Measurements from ENCODE around the gene KRT83. TPM values are rescaled to one million over a fixed set of nuclear protein-coding genes. Genes with fewer than 3 reads are reported as not detected.

The KRT83 gene
- polyA plus RNA-seq (2012; ENCODE audit: missing spikeins) = not detected

DNA sequence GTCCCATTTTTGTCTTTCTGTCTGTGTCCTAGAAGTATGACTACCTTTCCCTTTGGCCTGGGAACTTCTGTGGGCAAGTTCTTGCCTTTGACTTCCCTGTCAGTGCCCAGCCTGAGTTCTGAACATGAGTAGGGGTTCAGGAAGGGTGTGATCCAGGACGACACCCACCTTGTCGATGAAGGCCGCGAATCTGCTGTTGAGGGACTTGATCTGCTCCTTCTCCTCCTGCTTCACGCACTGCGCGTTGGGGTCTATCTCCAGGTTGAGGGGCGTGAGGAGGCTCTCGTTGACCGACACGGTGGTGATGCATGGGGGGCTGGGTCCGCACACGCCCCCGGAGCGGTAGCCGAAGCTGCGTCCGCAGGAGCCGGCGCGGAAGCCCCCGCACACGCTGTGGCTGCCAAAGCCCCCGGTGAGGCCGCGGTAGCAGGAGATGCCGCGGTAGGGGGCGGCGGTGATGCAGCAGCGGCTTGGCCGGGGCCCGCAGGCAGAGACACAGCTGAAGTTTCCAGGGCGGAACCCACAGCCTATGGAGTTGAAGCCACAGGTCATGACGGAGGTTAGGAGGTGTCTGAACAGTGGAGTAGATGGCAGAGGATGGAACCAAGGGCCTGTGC lies at the start of gene KRT83:
Gene KRT83, minus strand, starts transcription at position 615 of the 617 bp plus-strand sequence. Its CDS starts 63 bp downstream, at position 552.
- TF ChIP-seq POLR2AphosphoS5 (IDR thresholded peaks at IDR 0.05; ENCODE audit: low read depth, low read length) = no peak
- no peak for TF ChIP-seq POLR2A (IDR thresholded peaks at IDR 0.05; ENCODE audit: low read depth, low read length)
- TF ChIP-seq TAF1 (IDR thresholded peaks at IDR 0.05; ENCODE audit: borderline replicate concordance, low read depth, low read length) = no peak
- DNase-seq (ENCODE audit: insufficient read length) (no peak), FAIRE-seq (no peak)

DNA sequence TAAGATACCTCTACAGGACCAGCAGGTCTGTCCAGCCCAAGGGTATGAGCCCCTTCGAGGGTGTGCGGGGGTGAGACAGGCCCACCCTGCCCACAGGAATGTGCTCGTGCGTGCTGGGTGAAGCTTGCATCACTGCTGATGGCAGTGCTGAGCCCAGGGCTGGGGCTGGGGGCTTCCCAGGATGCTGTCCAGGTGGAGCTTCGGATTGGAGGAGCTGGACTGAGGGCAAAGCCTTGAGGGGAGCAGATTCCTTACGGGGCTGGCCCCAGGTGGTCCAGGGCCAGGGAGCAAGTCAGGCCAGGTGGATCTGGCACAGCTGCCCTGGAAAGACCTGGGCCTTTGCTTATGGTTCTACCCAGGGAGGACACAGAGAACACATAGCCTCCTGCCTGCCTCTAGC lies 48.6 kb upstream of the KRT83 start:
- no peak for FAIRE-seq
- TF ChIP-seq POLR2A (IDR thresholded peaks at IDR 0.05; ENCODE audit: low read depth, low read length) (no peak), POLR2AphosphoS5 (IDR thresholded peaks at IDR 0.05; ENCODE audit: low read depth, low read length) (no peak), TAF1 (IDR thresholded peaks at IDR 0.05; ENCODE audit: borderline replicate concordance, low read depth, low read length) (no peak)
- DNase-seq (ENCODE audit: insufficient read length) = no peak

DNA sequence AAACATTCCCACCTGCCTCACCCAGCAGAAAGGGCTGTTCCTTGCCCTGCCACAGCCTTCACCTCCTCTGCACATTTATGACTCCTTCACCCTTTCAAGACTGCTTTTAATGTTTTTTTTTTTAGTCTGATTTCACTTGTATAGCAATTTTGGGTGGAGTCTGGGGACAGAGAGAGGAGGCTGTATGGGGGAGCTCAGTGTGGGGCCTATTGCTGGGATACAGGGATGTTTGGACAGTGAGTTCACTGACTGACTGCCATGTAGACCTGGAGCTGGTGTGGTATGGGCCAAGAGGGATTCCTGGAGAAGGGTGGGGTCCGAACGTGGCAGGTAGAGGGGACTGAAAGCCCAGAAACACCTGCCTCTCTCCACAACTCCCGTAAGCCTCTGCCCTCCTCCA lies 48.0 kb upstream of the KRT83 start:
- DNase-seq (ENCODE audit: insufficient read length) (no peak), FAIRE-seq (no peak)
- TF ChIP-seq POLR2A (IDR thresholded peaks at IDR 0.05; ENCODE audit: low read depth, low read length) (no peak), POLR2AphosphoS5 (IDR thresholded peaks at IDR 0.05; ENCODE audit: low read depth, low read length) (no peak), TAF1 (IDR thresholded peaks at IDR 0.05; ENCODE audit: borderline replicate concordance, low read depth, low read length) (no peak)

DNA sequence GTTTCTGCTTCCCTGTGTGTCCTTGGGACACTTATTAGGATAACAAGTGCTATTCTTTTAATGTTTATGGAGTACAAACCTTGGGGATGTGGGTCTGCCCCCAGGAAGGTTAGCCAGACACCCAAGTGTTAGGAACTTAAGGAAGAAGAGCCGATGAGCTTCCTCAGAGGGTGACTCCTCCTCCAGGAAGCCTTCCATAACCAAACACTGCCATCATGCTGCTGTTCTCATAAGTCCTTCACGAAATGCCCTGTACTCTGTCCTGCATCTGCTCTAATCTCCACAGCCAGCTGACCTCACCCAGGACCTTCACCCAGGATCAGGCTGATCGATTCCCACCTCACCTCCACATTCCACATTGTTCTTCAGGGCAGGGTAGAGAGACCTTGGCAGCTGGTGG lies 47.3 kb upstream of the KRT83 start:
- no peak for FAIRE-seq
- DNase-seq (ENCODE audit: insufficient read length) = no peak
- no peak for TF ChIP-seq TAF1 (IDR thresholded peaks at IDR 0.05; ENCODE audit: borderline replicate concordance, low read depth, low read length)
- TF ChIP-seq POLR2A (IDR thresholded peaks at IDR 0.05; ENCODE audit: low read depth, low read length) = no peak
- TF ChIP-seq POLR2AphosphoS5 (IDR thresholded peaks at IDR 0.05; ENCODE audit: low read depth, low read length) = no peak

DNA sequence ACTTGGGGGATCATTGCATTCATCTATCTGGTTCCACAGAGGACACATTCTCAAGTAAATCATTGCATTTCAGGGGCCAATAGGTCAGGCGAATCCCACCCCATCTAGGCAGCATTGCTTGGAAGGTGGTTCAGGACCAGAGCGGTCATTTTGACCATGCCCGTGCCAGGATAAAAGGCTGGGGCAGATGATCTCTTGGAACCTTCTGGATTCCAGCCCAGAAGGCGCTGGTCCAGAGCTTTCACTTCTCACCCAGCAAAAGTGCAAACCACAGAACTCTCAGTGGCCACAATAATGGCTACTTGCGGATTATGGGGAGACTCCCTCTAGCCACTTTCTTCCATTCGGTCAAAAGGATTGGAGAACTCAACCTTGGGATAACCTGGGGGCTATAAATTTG lies 46.7 kb upstream of the KRT83 start:
- TF ChIP-seq POLR2AphosphoS5 (IDR thresholded peaks at IDR 0.05; ENCODE audit: low read depth, low read length) (no peak), POLR2A (IDR thresholded peaks at IDR 0.05; ENCODE audit: low read depth, low read length) (no peak), TAF1 (IDR thresholded peaks at IDR 0.05; ENCODE audit: borderline replicate concordance, low read depth, low read length) (no peak)
- FAIRE-seq = no peak
- no peak for DNase-seq (ENCODE audit: insufficient read length)

DNA sequence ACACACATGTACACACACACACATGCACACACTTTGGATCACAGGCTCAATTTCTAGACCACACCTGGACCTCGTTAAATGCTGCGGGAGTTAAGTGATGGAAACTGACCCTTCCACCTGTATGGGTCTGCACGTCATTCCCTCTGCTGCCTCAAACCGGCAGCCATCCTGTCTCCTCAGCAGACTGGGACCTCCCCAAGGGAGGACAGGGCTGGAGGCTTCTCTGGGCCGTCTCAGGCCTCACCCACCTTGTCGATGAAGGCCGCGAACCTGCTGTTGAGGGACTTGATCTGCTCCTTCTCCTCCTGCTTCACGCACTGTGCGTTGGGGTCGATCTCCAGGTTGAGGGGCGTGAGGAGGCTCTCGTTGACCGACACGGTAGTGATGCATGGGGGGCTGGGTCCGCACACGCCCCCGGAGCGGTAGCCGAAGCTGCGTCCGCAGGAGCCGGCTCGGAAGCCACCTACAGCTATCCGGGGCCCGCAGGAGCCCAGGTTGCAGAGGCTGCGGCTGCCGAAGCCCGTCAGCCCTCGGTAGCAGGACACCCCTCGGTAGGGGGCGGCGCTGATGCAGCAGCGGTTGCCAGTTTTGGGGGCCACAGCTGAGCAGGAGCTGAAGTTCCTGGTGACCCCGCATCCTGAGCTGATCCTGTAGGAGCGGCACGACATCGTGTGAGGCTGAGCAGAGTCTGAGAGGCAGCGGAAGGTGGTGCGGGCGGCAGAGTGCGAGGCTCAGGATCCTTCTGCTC lies 45.7 kb upstream of the KRT83 start, which contains the start of gene KRT85:
Gene KRT85, minus strand, starts transcription at position 744 of the 748 bp plus-strand sequence. Its CDS starts 76 bp downstream, at position 668.
- FAIRE-seq (no peak), DNase-seq (ENCODE audit: insufficient read length) (no peak)
- no peak for TF ChIP-seq TAF1 (IDR thresholded peaks at IDR 0.05; ENCODE audit: borderline replicate concordance, low read depth, low read length)

DNA sequence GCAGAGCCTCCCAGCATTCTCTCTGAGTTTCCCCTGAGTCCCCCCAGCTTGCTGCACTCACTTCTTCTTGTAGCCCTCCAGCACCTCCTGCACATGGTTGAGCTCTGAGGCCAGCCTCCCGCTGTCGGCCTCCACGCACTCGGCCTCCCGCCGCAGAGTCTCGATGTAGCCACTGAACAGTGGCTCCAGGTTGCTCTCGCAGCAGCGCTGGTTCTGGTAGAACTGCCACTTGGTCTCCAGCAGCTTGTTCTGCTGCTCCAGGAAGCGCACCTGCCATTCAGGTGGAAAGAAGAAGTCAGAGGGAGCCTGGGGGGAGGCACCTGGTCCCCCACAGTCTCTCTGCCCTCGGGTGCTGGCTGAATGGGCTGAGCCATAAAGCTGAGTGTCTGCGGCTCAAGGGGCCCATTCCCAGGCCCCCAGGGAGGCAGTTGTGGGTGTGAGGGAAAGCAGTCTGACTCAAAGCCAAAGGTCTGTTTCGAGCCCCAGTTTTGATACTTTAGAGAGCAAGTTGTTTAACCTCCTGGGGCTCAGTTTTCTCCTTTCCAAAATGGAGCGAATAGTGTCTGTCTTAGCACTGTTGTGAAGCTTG lies 43.8 kb upstream of the KRT83 start:
- DNase-seq (ENCODE audit: insufficient read length) = no peak
- TF ChIP-seq POLR2AphosphoS5 (IDR thresholded peaks at IDR 0.05; ENCODE audit: low read depth, low read length) (no peak), POLR2A (IDR thresholded peaks at IDR 0.05; ENCODE audit: low read depth, low read length) (no peak), TAF1 (IDR thresholded peaks at IDR 0.05; ENCODE audit: borderline replicate concordance, low read depth, low read length) (no peak)
- no peak for FAIRE-seq

DNA sequence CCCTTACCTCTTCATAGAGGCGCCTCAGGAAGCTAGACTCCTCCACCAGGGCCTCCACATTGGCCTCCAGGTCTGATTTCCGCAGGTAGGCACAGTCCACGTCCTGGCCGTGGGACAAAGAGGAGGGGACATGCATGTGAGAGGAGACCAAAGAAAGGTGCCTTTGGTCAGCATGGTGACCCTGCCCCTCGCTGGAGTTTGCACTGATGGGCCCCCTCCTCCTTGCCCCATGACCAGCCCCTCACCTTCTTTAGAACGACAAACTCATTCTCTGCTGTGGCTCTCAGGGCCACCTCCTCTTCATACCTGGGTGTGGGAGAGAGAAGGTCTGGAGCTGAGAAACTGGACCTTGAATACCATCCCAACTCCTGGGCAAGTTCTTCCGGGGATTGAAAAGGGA lies 42.9 kb upstream of the KRT83 start:
- TF ChIP-seq POLR2A (IDR thresholded peaks at IDR 0.05; ENCODE audit: low read depth, low read length) = no peak
- TF ChIP-seq TAF1 (IDR thresholded peaks at IDR 0.05; ENCODE audit: borderline replicate concordance, low read depth, low read length) = no peak
- no peak for TF ChIP-seq POLR2AphosphoS5 (IDR thresholded peaks at IDR 0.05; ENCODE audit: low read depth, low read length)
- DNase-seq (ENCODE audit: insufficient read length) (no peak), FAIRE-seq (no peak)

DNA sequence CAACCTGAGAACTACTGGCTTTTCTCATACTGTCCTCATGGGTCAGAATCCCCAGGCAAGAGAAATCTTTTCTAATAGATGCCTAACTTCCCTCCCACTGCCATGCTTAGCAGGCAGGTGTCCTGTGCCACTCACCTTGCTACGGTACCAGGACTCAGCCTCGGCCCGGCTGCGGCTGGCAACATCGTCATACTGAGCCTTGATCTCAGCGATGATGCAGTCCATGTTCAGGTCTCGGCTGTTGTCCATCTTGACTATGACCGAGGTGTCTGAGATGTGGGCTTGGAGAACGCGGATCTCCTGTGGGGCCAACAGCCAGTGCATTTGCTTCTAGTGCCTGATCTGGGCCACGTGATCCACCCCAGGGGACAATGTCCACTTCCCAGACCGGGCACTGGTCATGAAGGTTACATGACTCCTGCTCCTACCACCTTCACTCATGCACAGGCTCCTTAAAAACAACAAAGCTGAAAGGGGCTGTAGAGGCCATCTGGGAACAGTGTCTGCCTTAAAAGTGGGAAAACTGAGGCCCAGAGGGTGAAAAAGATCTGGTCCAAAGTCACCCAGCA lies 42.0 kb upstream of the KRT83 start:
- no peak for FAIRE-seq
- no peak for DNase-seq (ENCODE audit: insufficient read length)
- TF ChIP-seq TAF1 (IDR thresholded peaks at IDR 0.05; ENCODE audit: borderline replicate concordance, low read depth, low read length) = no peak
- TF ChIP-seq POLR2A (IDR thresholded peaks at IDR 0.05; ENCODE audit: low read depth, low read length) = no peak
- no peak for TF ChIP-seq POLR2AphosphoS5 (IDR thresholded peaks at IDR 0.05; ENCODE audit: low read depth, low read length)

DNA sequence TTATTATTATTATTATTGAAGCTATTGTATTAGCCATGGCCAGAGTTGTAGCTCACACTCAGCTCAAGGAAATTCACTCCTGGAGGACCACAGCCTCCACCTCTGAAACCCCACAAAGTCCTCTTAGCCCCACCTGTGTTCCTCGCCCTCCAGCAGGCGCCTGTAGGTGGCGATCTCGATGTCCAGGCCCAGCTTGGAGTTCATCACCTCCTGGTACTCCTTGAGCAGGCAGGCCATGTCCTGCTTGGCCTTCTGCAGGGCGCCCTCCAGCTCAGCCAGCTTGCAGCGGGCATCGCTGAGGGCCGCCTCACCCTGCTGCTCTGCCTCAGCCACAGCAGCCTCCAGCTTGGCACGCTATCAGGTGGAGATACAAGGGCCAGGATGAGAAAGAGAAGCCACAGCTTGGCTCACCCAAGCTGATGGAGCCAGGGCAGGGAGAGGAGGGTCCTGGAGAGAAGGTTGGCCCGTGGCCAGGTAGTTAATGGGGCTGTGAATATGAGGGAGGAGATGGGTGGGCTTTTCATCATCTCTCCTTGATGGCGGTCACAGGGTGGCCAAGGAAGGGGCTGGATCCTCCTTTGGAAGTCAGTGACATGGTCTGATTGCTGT lies 41.0 kb upstream of the KRT83 start:
- no peak for DNase-seq (ENCODE audit: insufficient read length)
- FAIRE-seq = no peak

DNA sequence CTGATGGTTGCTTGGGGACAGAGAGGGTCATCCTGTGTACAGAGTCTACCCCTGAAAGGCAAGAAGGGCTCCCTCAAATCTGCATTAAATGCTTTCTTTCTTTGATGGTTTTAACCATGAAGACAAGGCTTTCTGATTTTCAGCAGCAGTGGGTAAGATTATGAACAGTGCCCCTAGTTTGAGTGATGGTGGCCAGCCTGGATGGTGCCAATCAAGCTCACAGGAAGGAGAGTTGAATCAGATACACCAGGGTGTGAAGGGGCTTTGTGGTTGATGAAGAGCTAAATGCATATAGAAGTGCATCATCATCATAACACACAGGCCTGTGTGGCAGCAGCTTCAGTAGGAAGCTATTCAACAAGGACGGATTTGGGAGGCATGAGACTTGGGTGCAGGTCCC lies 40.4 kb upstream of the KRT83 start:
- no peak for FAIRE-seq
- TF ChIP-seq POLR2A (IDR thresholded peaks at IDR 0.05; ENCODE audit: low read depth, low read length) = no peak
- TF ChIP-seq POLR2AphosphoS5 (IDR thresholded peaks at IDR 0.05; ENCODE audit: low read depth, low read length) = no peak
- TF ChIP-seq TAF1 (IDR thresholded peaks at IDR 0.05; ENCODE audit: borderline replicate concordance, low read depth, low read length) = no peak
- DNase-seq (ENCODE audit: insufficient read length) = no peak

More for the DNA sequence above, 41.0 kb upstream of the KRT83 start:
- no peak for TF ChIP-seq POLR2AphosphoS5 (IDR thresholded peaks at IDR 0.05; ENCODE audit: low read depth, low read length)
- TF ChIP-seq TAF1 (IDR thresholded peaks at IDR 0.05; ENCODE audit: borderline replicate concordance, low read depth, low read length) = no peak
- no peak for TF ChIP-seq POLR2A (IDR thresholded peaks at IDR 0.05; ENCODE audit: low read depth, low read length)
